IMR-90 (cell line): Measurements from ENCODE around the gene ESF1. TPM values are rescaled to one million over a fixed set of nuclear protein-coding genes. Genes with fewer than 3 reads are reported as not detected.

Source experiments
- MAZ ChIP-seq: IDR thresholded peaks from 2 replicates; pipeline ENCODE4 v1.6.1; 2012; ENCODE audit warnings: low read depth, mild to moderate bottlenecking, low read length, improper control_type of control experiment, moderate library complexity, borderline replicate concordance
- polyA plus RNA-seq, 3 experiments: library from polyadenylated mRNA; depleted of rRNA; stranded (reverse); fragments of >200 nt; gene quantifications; 2 replicates each; pipeline ENCODE4 v1.2.3, GENCODE V29; 2012; ENCODE audit warnings: low replicate concordance in 1 of 3
- total RNA-seq: library from RNA; depleted of rRNA; stranded (reverse); fragments of >200 nt; gene quantifications from 2 replicates; pipeline ENCODE4 v1.2.3, GENCODE V29; 2012
- TF ChIP-seq, protein P1 (sequence below): fragments of 150-350 bp; IDR thresholded peaks from 2 replicates; pipeline ENCODE4 v1.6.1; 2017; ENCODE audit warnings: mild to moderate bottlenecking, antibody characterized with exemption, low read length, low read depth
- TF ChIP-seq, protein P2 (sequence below): fragments of 150-350 bp; IDR thresholded peaks from 2 replicates; pipeline ENCODE4 v1.6.1; 2016; ENCODE audit warnings: low read depth, mild to moderate bottlenecking, low read length, moderate library complexity, borderline replicate concordance

ESF1 gene
- total and polyA plus RNA-seq, 2 of the 4 experiments (the other 2 are of a cell fraction), result 2.6 to 2.7 TPM

DNA sequence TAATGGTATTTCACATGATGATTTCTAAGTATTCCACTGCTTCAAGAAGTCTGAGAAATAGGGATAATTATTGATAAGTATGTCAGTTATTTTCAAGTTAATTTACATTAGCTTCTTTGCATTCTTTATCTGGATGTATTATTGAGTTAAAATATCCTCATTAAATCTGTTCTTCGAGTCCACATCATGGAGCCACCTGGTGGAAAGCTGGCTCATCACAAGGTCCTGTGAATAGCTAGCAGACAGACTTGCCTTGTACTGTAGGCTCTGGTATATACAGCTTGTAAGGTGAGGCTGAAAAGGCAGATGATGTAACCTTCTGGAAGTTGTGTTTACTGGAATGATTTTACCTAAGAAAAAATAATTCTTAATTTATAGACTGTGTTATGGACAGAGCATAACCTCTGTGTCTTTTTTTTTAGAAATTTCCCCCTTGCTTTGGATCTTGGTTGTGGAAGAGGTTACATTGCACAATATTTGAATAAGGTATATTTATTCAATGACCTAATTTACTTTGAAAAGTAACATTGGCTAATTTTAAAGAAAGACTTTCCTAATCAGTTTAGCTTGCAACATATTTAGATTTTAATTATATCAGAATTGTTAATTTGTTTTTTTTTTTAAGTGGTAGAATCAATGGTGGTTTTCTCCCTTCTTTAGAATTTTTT is 3.6 kb upstream of the ESF1 start (continued):
- TF ChIP-seq MAZ, result no peak
- TF ChIP-seq, protein P1, sequence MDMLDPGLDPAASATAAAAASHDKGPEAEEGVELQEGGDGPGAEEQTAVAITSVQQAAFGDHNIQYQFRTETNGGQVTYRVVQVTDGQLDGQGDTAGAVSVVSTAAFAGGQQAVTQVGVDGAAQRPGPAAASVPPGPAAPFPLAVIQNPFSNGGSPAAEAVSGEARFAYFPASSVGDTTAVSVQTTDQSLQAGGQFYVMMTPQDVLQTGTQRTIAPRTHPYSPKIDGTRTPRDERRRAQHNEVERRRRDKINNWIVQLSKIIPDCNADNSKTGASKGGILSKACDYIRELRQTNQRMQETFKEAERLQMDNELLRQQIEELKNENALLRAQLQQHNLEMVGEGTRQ, result no peak
- TF ChIP-seq, protein P2, sequence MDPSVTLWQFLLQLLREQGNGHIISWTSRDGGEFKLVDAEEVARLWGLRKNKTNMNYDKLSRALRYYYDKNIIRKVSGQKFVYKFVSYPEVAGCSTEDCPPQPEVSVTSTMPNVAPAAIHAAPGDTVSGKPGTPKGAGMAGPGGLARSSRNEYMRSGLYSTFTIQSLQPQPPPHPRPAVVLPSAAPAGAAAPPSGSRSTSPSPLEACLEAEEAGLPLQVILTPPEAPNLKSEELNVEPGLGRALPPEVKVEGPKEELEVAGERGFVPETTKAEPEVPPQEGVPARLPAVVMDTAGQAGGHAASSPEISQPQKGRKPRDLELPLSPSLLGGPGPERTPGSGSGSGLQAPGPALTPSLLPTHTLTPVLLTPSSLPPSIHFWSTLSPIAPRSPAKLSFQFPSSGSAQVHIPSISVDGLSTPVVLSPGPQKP, result no peak
